Cardiac fibroblast (primary cell): ENCODE results near the gene ATP1A2.

Source experiments
- DNase-seq, 2 donors: peaks; one replicate each; pipeline versions ENCODE4 v3.0.0 to v3.0.0-alpha.2; 2010; ENCODE audit warnings: low read depth in 2 of 2
- H3K4me3 ChIP-seq, 2 donors: replicated peaks in 1 of 2; 1 replicate in 1 of 2; 2 replicates in 1 of 2; pipeline ENCODE4 v1.5.1; 2011; ENCODE audit warnings: low read depth in 2 of 2, low read length in 2 of 2, mild to moderate bottlenecking in 2 of 2, moderate library complexity in 1 of 2
- TF ChIP-seq, protein P1 (sequence below): IDR thresholded peaks from one replicate; pipeline ENCODE4 v1.5.1; 2011; ENCODE audit warnings: low read depth, mild to moderate bottlenecking, low read length, inconsistent platforms

Gene ATP1A2

GRCh38 chr1:160188341-160188740 lies 72.8 kb downstream of the ATP1A2 start:
- TF ChIP-seq, protein P1, sequence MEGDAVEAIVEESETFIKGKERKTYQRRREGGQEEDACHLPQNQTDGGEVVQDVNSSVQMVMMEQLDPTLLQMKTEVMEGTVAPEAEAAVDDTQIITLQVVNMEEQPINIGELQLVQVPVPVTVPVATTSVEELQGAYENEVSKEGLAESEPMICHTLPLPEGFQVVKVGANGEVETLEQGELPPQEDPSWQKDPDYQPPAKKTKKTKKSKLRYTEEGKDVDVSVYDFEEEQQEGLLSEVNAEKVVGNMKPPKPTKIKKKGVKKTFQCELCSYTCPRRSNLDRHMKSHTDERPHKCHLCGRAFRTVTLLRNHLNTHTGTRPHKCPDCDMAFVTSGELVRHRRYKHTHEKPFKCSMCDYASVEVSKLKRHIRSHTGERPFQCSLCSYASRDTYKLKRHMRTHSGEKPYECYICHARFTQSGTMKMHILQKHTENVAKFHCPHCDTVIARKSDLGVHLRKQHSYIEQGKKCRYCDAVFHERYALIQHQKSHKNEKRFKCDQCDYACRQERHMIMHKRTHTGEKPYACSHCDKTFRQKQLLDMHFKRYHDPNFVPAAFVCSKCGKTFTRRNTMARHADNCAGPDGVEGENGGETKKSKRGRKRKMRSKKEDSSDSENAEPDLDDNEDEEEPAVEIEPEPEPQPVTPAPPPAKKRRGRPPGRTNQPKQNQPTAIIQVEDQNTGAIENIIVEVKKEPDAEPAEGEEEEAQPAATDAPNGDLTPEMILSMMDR: no peak
- H3K4me3 ChIP-seq: no peak overlapping the region
- DNase-seq: no peak

DNA sequence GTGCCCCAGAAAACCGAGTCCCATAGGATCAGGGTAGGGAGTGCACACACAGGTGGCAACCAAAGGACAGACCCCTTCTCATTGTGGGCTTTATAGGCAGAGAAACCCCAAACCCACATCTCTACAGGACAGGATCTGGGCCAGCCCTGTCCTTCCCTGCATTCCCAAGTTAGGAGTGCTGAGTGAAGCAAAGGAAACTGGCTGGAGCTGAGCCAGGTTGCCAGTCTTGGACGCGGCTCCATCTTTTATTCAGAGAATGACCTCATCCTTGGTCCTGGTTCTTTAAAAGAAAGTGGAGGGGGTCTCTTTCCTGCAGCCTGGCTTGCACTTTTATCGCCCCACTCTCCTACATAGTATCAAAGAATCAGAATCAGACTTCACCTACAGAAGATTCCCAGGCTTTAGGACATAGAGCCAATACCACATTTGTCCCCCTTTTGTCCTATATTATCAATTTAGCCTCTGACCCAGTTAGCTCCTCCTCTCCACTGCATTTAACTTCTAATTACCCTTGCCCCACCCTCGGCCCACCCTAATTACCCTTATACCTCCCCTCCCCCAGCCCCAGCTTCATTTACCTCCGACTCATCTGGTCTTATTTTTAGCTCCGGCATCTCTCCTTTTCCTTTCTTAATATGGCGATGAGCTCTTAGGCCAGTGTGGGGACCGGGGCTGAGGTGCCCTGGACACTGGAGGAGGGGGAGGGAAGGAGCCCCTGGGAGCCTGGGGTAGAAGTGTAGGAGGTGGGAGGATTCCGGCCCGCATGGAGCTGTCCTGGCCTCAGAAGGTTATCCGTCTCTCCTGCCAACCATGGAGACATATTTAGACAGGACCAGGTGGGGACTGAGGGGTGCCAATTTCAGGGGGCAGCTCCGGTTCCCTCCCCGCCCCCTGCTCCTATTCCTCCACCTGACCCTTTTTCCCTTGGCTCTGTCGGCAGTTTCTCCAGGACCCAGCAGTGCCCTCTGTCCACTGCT lies 74.4 kb downstream of the ATP1A2 start, which contains the start of gene CASQ1:
Gene CASQ1, plus strand, starts transcription at position 927 of the 977 bp plus-strand sequence. CDS start 177 bp downstream, outside the sequence.
- TF ChIP-seq, protein P1: no peak
- DNase-seq: peak in 1 of 2 donors; percentile 49
- no peak within 1 kb of the TSS for H3K4me3 ChIP-seq

DNA sequence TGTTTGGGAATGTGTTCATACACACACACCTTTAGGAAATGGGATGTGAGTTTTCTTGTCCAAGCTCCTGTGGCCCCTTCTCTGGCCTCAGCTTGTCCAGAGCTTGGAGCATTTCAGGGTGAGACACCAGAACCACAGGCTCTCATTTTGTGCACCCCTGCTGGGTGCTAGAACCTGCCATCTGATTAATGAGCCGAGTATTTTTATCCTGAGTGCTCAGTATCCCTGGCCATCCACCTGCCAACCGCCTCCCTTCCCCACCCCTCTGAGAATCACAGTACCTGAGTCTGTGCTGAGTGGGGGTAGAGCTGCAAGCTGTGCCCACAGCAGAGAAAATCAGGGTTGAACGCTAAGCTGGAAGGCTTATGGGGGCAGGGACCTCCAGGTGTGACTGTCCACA lies 76.2 kb downstream of the ATP1A2 start:
- H3K4me3 ChIP-seq: no peak overlapping the region
- DNase-seq: no peak
- TF ChIP-seq, protein P1: no peak

DNA sequence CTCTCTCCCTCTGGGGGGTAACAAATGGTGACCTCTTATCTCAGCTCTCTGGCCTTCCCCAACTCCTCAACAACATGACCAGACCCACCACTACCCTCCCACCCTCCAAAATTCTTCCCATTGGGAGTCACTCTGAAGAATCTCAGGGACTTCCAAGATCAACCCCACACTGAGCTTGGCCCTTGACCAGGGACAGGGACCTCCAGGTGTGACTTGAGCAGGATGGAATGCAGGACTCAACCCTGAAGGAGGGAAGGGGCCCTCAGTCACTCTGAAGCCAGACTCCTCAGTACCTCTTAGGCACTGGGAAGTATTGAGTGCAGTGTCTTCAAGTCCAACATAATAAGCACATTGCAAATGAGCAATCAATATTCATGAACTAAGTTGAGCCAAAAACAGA lies 76.7 kb downstream of the ATP1A2 start:
- no peak overlapping the region for H3K4me3 ChIP-seq
- no peak for DNase-seq
- TF ChIP-seq, protein P1: no peak
